ENCODE measurements around the gene CRAMP1. TPM values are rescaled to one million over a fixed set of nuclear protein-coding genes. Genes with fewer than 3 reads are reported as not detected.

The CRAMP1 gene
- total and polyA plus RNA-seq, 2 donors (not counting 3 experiments of a cell fraction or from before 2014, with no cell fraction given), result 21.5 to 30.8 TPM

DNA sequence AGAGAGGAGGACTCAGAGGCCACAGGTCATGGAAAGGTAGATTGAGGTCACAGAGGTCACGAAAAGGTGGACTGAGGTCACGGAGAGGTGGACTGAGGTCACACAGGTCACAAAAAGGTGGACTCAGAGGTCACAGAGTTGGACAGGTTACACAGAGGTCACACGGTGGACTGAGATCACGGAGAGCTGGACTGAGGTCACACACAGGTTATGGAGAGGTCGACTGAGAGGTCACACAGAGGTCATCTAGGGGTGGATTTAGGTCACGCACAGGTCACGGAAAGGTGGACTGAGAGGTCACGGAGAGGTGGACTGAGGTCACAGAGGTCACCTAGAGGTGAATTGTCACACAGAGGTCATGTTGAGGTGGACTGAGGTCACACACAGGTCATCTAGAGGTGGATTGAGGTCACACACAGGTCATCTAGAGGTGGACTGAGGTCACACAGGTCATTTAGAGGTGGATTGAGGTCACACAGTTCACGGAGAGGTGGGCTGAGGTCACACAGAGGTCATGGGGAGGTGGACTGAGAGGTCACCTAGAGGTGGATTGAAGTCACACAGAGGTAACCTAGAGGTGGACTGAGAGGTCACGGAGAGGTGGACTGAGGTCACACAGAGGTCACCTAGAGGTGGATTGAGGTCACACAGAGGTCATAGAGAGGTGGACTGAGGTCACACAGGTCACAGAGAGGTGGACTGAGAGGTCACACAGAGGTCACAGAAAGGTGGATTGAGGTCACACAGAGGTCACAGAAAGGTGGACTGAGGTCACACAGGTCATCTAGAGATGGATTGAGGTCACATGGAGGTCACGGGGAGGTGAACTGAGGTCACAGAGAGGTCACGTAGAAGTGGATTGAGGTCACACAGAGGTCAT lies 39.2 kb downstream of the CRAMP1 start:
- Histone ChIP-seq H3K9me1 (replicated peaks; ENCODE audit: control insufficient read depth, extremely low read depth, insufficient read depth, low read length) (no peaks in the 10 kb centered on the region), H3K9me3 (replicated peaks; ENCODE audit: control insufficient read depth, insufficient read depth, low read length) (no peaks in the 10 kb centered on the region), H2AFZ (ENCODE audit: low read depth, low read length) (no peak overlapping the region), H3K36me3 (ENCODE audit: control insufficient read depth in 2 of 2, extremely low read depth in 1 of 2, insufficient read depth in 2 of 2, low read length in 2 of 2) (peaks cover 8 to 39% of the 10 kb centered on the region in 2 experiments), H3K4me3 (replicated peaks in 1 of 3; ENCODE audit: insufficient read depth in 1 of 3, low read depth in 1 of 3, low read length in 3 of 3) (no peak overlapping the region), H3K4me1 (ENCODE audit: control insufficient read depth, extremely low read depth, insufficient read depth, low read length) (no peaks in the 10 kb centered on the region), H4K20me1 (replicated peaks; ENCODE audit: control insufficient read depth, extremely low read depth, insufficient read depth, low read length) (no peaks in the 10 kb centered on the region), H3K79me2 (ENCODE audit: control insufficient read depth, insufficient read depth, low read length) (no peaks in the 10 kb centered on the region), H3K27ac (ENCODE audit: insufficient read depth, low read depth, low read length) (no peak overlapping the region), H3K27me3 (ENCODE audit: control insufficient read depth in 2 of 2, insufficient read depth in 2 of 2, low read length in 2 of 2) (no peaks in the 10 kb centered on the region), H3K4me2 (ENCODE audit: insufficient read depth, low read length) (no peak overlapping the region), H3K9ac (replicated peaks; ENCODE audit: extremely low read depth, insufficient read depth, low read length) (no peak overlapping the region)
- no TSS peak for BruUV-seq (replicated peaks)
- CTCF ChIA-PET, result interaction anchor here (0.6 kb wide), 1 partner anchor 157 kb away, joined by 3 read pairs; no protein-coding TSS in a partner anchor
- dilution Hi-C loops (cut with MboI; ENCODE audit: extremely low pct_ligation_motif_present, low sequenced_read_pairs), result no loop called here
- FAIRE-seq (no peak), DNase-seq (ENCODE audit: low read depth, low spot score) (no peak)
- intact Hi-C loops (cut with micrococcal nuclease), result no loop called here
- no peak for TF ChIP-seq CTCF (IDR thresholded peaks at IDR 0.05; ENCODE audit: extremely low read depth in 1 of 2, insufficient read depth in 1 of 2, low read depth in 1 of 2, low read length in 2 of 2)
- TF ChIP-seq POLR2A (IDR thresholded peaks at IDR 0.05; ENCODE audit: low read depth, low read length), result no peak
- TF ChIP-seq, protein P1, sequence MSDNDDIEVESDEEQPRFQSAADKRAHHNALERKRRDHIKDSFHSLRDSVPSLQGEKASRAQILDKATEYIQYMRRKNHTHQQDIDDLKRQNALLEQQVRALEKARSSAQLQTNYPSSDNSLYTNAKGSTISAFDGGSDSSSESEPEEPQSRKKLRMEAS (IDR thresholded peaks at IDR 0.05; ENCODE audit: insufficient read depth, insufficient read length), result no peak
- TF ChIP-seq POLR2AphosphoS5 (IDR thresholded peaks at IDR 0.05; ENCODE audit: insufficient read depth, low read depth, low read length), result no peak
- no peak for TF ChIP-seq MYC (IDR thresholded peaks at IDR 0.05; ENCODE audit: low read depth, low read length)
- TF ChIP-seq GATA2 (IDR thresholded peaks at IDR 0.05; ENCODE audit: insufficient read depth, insufficient read length, low read depth, low read length), result no peak
- TF ChIP-seq FOS (IDR thresholded peaks at IDR 0.05; ENCODE audit: borderline replicate concordance, insufficient read depth, low read length), result no peak
- TF ChIP-seq JUN (IDR thresholded peaks at IDR 0.05; ENCODE audit: borderline replicate concordance, insufficient read depth, insufficient read length, low read depth), result no peak
- no peak for TF ChIP-seq EZH2 (IDR thresholded peaks at IDR 0.05; ENCODE audit: borderline replicate concordance, low read depth, low read length, severe bottlenecking)
- POLR2A ChIA-PET, result no interaction called here
